Activated B cell treated with CpG ODN at 0.5 μM for 24 hours (primary cell): Measurements from ENCODE around the gene ESPNL. TPM values are rescaled to one million over a fixed set of nuclear protein-coding genes. Genes with fewer than 3 reads are reported as not detected.

Source experiments
- ATAC-seq: fragments of 200-7000 bp; cut with Tn5 transposase; one replicate; pipeline ENCODE4 v1.10.0; 2021; ENCODE audit warnings: low read depth, mild to moderate bottlenecking, moderate library complexity
- CTCF ChIA-PET: fragments of 350-600 bp; sonication (Branson Sonifier 250); formaldehyde crosslinking; loops from one replicate; lab custom pipeline; 2021; ENCODE audit warnings: antibody characterized with exemption; lab: Charles Lee
- POLR2A ChIA-PET: fragments of 350-600 bp; sonication (Branson Sonifier 250); formaldehyde crosslinking; loops from one replicate; lab custom pipeline; 2021; ENCODE audit warnings: antibody characterized with exemption; lab: Charles Lee
- DNase-seq: peaks from one replicate; pipeline ENCODE4 v3.0.0; 2022
- H3K27ac Mint-ChIP-seq: one replicate; pipeline ENCODE4 v1.8.0; 2020; ENCODE audit warnings: mixed read lengths
- H3K27me3 Mint-ChIP-seq: one replicate; pipeline ENCODE4 v1.8.0; 2021; ENCODE audit warnings: mixed read lengths
- H3K36me3 Mint-ChIP-seq: one replicate; pipeline ENCODE4 v1.8.0; 2021; ENCODE audit warnings: low read depth, mixed read lengths
- H3K4me1 Mint-ChIP-seq: one replicate; pipeline ENCODE4 v1.8.0; 2021; ENCODE audit warnings: mixed read lengths
- H3K4me3 Mint-ChIP-seq: one replicate; pipeline ENCODE4 v1.8.0; 2020; ENCODE audit warnings: mild to moderate bottlenecking, mixed read lengths
- H3K9me3 Mint-ChIP-seq: one replicate; pipeline ENCODE4 v1.8.0; 2020; ENCODE audit warnings: mixed read lengths
- intact Hi-C: fragments of 100-400 bp; cut with micrococcal nuclease; formaldehyde crosslinking; loops from one replicate; pipeline ENCODE4 v1.15.1; 2024
- total RNA-seq: library from RNA; stranded (reverse); gene quantifications from 2 replicates; pipeline ENCODE4 v1.2.3, GENCODE V29; 2022
- TF ChIP-seq, protein P1 (sequence below): fragments of 200-600 bp; IDR thresholded peaks from one replicate; pipeline ENCODE4 v1.8.0; 2022; ENCODE audit warnings: antibody characterized with exemption, mild to moderate bottlenecking

The ESPNL gene
- total RNA-seq, 1 donor from 2014 or later, result 0.42 TPM

DNA sequence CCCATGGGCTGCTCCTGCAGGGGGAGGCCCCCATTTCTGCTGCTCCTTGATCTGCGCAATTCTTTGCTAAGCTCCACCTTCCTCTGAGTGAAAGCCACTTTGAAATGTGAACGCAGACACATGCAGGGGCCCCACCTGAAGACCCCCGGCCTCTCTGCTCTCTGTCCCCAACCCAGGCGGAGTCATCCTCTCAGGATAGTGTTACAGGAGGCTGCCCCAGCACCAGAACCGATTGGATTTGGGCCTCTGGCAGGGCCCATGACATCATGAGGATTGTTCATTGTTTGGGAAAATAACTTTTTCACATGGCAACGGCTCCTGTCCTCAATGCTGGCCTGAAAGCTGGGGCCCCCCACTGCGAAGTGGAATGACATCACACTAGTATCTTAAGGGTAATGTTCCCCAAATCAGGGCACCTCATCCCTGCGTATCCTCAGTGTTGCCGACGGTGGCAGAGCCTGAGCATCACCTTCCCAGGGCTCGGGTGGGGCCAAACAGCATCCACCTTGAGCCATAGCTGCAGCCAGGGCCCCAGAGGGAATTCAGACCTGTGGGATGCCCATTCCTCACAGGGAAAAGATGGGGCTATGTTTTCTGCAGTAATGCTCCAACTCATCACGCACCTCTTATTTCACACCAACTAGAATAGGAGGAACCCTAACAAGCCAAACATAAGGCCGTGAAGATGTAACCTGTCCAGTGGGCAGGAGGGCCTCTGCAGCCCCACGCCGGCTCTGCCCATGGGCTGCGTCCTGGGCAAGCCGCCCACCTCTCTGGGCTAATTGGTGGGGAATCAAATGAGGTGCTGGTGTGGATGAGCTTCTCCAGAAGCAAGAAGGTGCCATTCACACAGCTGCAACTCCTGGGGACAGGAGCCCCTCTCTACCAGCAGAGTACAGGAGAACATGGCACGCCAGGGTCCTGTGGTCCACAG lies 55.9 kb downstream of the ESPNL start:
- H3K4me3 Mint-ChIP-seq, result no peak overlapping the region
- H3K4me1 Mint-ChIP-seq, result peaks cover 12% of the 10 kb centered on the region
- H3K27me3 Mint-ChIP-seq, result peaks cover 11% of the 10 kb centered on the region
- intact Hi-C loops, result loop anchor here (5.0 kb wide), 1 partner anchor 299 kb away; the partner anchor contains the start of gene RAMP1
- POLR2A ChIA-PET, result no interaction called here
- ATAC-seq (no peak), DNase-seq (no peak)
- no peak overlapping the region for H3K27ac Mint-ChIP-seq
- H3K36me3 Mint-ChIP-seq, result no peaks in the 10 kb centered on the region
- CTCF ChIA-PET, result no interaction called here
- TF ChIP-seq, protein P1, sequence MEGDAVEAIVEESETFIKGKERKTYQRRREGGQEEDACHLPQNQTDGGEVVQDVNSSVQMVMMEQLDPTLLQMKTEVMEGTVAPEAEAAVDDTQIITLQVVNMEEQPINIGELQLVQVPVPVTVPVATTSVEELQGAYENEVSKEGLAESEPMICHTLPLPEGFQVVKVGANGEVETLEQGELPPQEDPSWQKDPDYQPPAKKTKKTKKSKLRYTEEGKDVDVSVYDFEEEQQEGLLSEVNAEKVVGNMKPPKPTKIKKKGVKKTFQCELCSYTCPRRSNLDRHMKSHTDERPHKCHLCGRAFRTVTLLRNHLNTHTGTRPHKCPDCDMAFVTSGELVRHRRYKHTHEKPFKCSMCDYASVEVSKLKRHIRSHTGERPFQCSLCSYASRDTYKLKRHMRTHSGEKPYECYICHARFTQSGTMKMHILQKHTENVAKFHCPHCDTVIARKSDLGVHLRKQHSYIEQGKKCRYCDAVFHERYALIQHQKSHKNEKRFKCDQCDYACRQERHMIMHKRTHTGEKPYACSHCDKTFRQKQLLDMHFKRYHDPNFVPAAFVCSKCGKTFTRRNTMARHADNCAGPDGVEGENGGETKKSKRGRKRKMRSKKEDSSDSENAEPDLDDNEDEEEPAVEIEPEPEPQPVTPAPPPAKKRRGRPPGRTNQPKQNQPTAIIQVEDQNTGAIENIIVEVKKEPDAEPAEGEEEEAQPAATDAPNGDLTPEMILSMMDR, result no peak
- no peaks in the 10 kb centered on the region for H3K9me3 Mint-ChIP-seq

DNA sequence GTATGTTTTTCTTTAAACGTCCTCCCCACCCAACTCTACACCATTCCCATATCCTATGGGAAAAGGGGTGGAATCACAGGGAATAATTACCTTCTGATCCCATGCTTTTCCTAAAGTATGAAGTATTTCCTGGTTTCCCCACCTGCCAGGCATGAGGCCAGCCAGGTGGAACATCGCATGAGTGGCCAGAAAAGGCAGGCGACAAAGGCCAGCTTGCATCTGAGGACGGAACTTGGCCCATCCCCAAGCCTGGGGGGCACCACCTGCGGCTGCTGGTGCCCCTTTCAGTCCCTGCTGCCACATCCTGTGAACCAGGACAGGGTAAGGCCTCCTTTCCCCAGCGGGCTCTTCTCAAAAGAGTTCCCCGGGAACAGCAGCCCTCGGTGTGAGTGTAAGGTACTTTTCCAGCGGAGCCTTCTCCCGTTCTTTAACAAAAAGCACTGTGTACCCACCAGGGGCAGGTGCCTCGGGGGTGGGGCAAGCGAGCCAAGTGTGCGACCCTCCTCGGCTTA lies 57.4 kb downstream of the ESPNL start:
- TF ChIP-seq, protein P1, result no peak
- POLR2A ChIA-PET, result interaction anchor here (0.6 kb wide), 1 partner anchor 167 kb away, joined by 4 read pairs; no protein-coding TSS in a partner anchor
- no peak overlapping the region for H3K4me3 Mint-ChIP-seq
- H3K36me3 Mint-ChIP-seq, result no peaks in the 10 kb centered on the region
- H3K4me1 Mint-ChIP-seq, result peaks cover 12% of the 10 kb centered on the region
- intact Hi-C loops, result loop anchor here (2.0 to 5.0 kb wide), 2 partner anchors 235 to 300 kb away; partner anchors contain the start of gene RAMP1
- CTCF ChIA-PET, result no interaction called here
- H3K27ac Mint-ChIP-seq, result no peak overlapping the region
- H3K9me3 Mint-ChIP-seq, result no peaks in the 10 kb centered on the region
- H3K27me3 Mint-ChIP-seq, result peaks cover 11% of the 10 kb centered on the region
- ATAC-seq (no peak), DNase-seq (no peak)

DNA sequence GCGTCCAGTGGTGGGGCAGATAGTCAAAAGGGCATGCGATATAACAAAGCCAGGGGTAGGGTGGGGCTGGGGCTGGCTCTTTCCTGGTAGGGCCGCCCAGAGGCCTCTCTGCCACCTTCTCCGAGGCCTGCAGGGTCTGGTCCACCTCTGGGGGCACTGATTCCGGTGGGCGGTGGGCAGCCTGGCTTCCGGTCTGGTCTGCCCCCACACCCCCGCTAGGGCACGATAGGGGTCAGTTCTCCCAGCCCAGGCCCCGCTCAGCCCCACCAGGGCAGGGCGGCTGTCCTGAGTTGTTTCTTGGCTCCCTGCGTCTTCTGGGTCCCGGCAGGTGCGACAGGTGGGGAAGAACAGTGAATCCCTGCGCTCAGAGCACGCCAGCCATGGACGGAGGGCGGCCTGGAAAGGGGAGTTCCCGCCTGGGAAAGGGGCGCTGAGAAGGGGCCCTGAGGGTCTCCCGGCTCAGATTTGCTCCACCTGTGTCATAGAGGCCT lies 57.9 kb downstream of the ESPNL start:
- peak overlapping the region; percentile 15 for H3K4me3 Mint-ChIP-seq
- POLR2A ChIA-PET, result no interaction called here
- intact Hi-C loops, result loop anchor here (2.0 to 5.0 kb wide), 2 partner anchors 235 to 301 kb away; partner anchors contain the start of gene RAMP1
- CTCF ChIA-PET, result no interaction called here
- peaks cover 12% of the 10 kb centered on the region for H3K4me1 Mint-ChIP-seq
- H3K9me3 Mint-ChIP-seq, result no peaks in the 10 kb centered on the region
- H3K27ac Mint-ChIP-seq, result no peak overlapping the region
- peaks cover 11% of the 10 kb centered on the region for H3K27me3 Mint-ChIP-seq
- H3K36me3 Mint-ChIP-seq, result no peaks in the 10 kb centered on the region
- TF ChIP-seq, protein P1, result no peak
- ATAC-seq (no peak), DNase-seq (no peak)

- Mint-ChIP-seq H3K27ac (no peak within 1 kb of the TSS), H3K4me3 (peak within 1 kb of the TSS; percentile 70), H3K4me1 (peaks cover 12% of the 10 kb centered on the region), H3K36me3 (no peaks in the 10 kb centered on the region), H3K27me3 (peaks cover 11% of the 10 kb centered on the region), H3K9me3 (no peaks in the 10 kb centered on the region)
- peak; percentile 90 for ATAC-seq
- ChIA-PET CTCF (no interaction called here), POLR2A (no interaction called here)
- intact Hi-C loops, result loop anchor here (2.0 to 5.0 kb wide), 2 partner anchors 236 to 301 kb away; partner anchors contain the start of gene RAMP1
- TF ChIP-seq, protein P1, result no peak
- peak; percentile 58 for DNase-seq
Observed at GRCh38 chr2:238158509-238159070, 58.5 kb downstream of the ESPNL start, which contains the start of gene ERFE. TSS of gene ERFE (plus strand) at chr2:238158970. CDS start at chr2:238159008, 38 bp downstream.
